HG02852 (cell line): ENCODE measurements around the gene EFEMP1.

Experiments used
- ATAC-seq: cut with Tn5 transposase; IDR thresholded peaks from one replicate; pipeline ENCODE4 v1.9.1; 2021; ENCODE audit warnings: mild to moderate bottlenecking, moderate library complexity; ENCODE audit not compliant: unreplicated experiment

The EFEMP1 gene

GRCh38 chr2:55899881-55900280 is 23.7 kb downstream of the EFEMP1 start:
- no peak for ATAC-seq

GRCh38 chr2:55898386-55899040 is 25.1 kb downstream of the EFEMP1 start:
- ATAC-seq, result no peak

- ATAC-seq, result no peak
Observed at GRCh38 chr2:55896633-55897032, 26.9 kb downstream of the EFEMP1 start.

GRCh38 chr2:55894720-55895119 is 28.9 kb downstream of the EFEMP1 start:
- ATAC-seq, result no peak

- ATAC-seq, result no peak
Observed at GRCh38 chr2:55891671-55892094, 31.9 kb downstream of the EFEMP1 start.

- no peak for ATAC-seq
Observed at GRCh38 chr2:55888936-55889335, 34.6 kb downstream of the EFEMP1 start.

- no peak for ATAC-seq
Observed at GRCh38 chr2:55887901-55888624, 35.5 kb downstream of the EFEMP1 start.

- ATAC-seq, result no peak
Observed at GRCh38 chr2:55887351-55887750, 36.2 kb downstream of the EFEMP1 start.

GRCh38 chr2:55885944-55886281 is 37.7 kb downstream of the EFEMP1 start:
- no peak for ATAC-seq

GRCh38 chr2:55885127-55885943 is 38.2 kb downstream of the EFEMP1 start:
- no peak for ATAC-seq

- no peak for ATAC-seq
Observed at GRCh38 chr2:55883829-55884228, 39.8 kb downstream of the EFEMP1 start.

- no peak for ATAC-seq
Observed at GRCh38 chr2:55883357-55883756, 40.2 kb downstream of the EFEMP1 start.

GRCh38 chr2:55882954-55883353 is 40.6 kb downstream of the EFEMP1 start:
- no peak for ATAC-seq

- ATAC-seq, result no peak
Observed at GRCh38 chr2:55880416-55881143, 43.0 kb downstream of the EFEMP1 start.

- no peak for ATAC-seq
Observed at GRCh38 chr2:55879976-55880375, 43.6 kb downstream of the EFEMP1 start.

GRCh38 chr2:55877087-55877436 is 46.5 kb downstream of the EFEMP1 start:
- ATAC-seq, result no peak

- ATAC-seq, result no peak
Observed at GRCh38 chr2:55876429-55877086, 47.0 kb downstream of the EFEMP1 start.

GRCh38 chr2:55875434-55876135 is 48.0 kb downstream of the EFEMP1 start:
- peak; percentile 77 for ATAC-seq

GRCh38 chr2:55874338-55874737 is 49.2 kb downstream of the EFEMP1 start:
- ATAC-seq, result no peak

- ATAC-seq, result no peak
Observed at GRCh38 chr2:55871637-55872036, 51.9 kb downstream of the EFEMP1 start.
